NCI-H82 (cell line): Measurements from ENCODE around the gene ADH5.
A peak's percentile ranks its signal among the peaks of the same experiment; 100 is the strongest.
"Not testable (repeated sequence)": the region's sequence is repeated elsewhere in the genome, so short reads cannot be mapped to it uniquely, and the experiment has no call there.

Experiments
- DNase-seq: peaks from one replicate; lab custom pipeline; 2025; lab: John Stamatoyannopoulos, UW

ADH5 gene

DNA sequence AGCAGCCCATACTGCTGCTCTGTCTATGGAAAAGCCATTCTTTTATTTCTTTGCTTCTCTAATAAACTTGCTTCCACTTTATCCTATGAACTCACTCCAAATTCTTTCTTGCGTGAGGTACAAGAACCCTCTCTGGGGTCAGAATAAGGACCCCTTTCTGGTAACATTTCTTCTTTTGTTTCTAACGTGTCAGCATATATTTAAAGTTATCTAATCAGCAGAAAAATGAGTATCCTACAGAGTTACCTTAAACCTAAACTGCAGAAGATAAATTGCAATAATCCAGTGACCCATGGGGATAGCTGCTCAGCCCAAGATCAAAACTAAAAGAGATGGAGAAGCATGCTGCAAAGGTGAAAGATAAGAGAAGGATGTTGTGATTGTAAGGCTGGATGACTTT, 4.0 kb downstream of the ADH5 start:
- no peak for DNase-seq

DNA sequence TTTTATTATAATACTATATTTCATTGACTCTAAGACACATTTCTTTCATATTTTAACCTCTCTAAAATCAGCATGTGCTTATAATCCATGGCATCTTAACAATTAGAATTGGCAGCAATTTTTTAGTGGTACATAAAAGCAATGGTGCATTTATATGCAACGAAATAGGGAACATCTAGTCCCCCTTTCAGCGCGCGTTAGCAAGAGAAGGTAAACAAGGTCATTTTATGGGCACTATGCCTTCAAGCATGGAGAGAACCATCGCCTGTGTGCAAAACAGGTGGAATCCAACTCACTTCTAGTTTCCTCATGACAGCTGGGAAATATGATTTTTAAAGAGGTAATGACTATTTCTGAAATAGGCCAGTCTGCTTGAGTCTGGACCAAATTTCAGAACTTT, 6.4 kb downstream of the ADH5 start:
- no peak for DNase-seq

DNA sequence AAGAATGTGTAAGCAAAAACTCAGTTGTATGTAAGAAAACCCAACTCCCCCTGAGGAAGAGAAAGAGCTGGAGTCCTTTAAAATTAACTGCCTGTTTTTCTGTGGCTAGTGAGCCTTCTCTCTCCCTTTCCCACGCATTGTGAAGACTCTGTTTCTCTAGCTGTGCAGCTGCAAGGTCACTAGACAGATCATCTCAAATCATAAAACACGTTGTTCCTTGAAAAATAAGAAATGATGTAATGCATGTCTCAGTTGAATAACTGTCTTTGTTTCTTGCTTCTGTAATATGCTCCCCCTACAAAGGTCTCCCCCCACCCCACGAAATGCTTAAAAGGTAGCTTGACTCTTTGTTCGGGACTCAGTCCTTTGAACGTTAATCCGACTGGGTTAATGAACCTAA, 7.7 kb downstream of the ADH5 start:
- DNase-seq = not testable (repeated sequence)

DNA sequence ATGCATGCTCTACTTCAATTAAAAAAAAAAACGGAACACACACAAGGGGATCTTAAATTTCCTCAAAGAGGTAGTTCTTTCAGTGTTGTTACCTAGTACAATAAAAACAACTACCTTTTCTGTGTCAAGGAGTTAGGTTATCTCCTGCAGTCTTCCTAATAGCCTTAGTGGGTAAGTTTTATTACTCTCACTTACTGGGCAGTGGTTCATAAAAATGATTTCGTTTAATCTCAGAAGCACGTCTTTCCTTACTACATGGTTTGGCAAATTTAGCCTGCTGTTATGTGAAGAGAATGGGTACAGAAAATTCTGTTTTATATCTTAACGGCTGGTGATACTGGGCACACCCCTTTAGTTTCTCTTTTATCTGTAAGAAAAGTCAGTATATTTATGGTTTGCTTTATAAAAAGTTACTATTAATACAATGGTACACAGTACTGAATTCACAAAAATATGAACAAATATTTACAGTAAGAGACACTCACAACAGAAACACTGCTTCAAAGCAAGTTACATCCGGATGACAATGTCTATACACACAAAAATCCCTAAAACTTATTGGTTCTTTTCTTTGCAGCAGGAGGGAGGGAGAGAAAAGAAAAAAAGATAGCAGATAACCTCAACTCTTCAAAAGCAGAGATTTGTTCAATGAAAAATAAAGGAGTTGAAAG, 8.8 kb downstream of the ADH5 start:
- no peak for DNase-seq

DNA sequence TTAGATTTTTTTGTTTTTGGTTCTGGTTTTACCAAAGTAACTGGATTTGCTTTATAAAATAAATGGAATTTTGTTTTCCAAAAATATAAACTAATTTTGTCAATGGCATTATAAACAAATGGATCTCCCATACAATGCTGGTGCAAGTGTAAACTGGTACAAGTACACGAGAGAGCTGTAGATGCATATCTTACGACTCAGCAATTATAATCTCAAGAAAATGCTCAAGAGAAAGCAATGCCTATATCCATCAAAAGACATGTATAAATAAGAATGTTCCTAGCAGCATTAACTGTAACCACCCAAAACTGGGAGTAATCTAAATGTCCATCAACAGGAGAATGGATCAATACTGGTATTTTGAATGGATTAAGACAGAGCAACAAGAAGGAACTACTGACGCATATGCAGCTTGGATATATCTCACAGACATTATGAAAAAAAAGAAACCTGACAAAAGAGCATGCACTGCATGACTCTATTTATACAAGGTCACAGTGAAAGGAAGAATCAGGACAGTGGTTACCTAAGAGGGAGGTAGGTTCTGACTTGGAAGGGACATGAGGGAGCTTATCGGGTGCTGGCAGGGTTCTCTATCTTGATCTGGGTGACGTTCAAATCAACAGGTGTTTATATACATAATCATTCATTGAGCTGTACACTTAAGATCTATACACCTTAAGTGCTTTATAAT, 9.5 kb downstream of the ADH5 start:
- no peak for DNase-seq

DNA sequence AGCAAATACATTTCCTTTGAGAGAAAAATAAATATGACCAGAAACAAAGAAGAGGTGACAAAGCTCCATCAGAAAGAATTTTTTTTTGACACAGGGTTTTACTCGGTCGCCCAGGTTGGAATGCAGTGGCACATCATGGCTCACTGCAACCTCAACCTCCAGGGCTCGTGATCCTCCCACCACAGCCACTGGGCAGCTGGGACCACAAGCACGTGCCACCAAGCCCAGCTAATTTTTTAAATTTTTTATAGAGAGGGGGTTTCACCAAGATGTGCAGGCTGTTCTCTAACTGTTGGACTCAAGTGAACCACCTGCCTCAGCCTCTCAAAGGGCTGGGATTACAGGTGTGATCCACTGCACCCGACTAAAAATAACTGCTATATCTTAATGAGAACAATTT, 10.3 kb downstream of the ADH5 start:
- no peak for DNase-seq

DNA sequence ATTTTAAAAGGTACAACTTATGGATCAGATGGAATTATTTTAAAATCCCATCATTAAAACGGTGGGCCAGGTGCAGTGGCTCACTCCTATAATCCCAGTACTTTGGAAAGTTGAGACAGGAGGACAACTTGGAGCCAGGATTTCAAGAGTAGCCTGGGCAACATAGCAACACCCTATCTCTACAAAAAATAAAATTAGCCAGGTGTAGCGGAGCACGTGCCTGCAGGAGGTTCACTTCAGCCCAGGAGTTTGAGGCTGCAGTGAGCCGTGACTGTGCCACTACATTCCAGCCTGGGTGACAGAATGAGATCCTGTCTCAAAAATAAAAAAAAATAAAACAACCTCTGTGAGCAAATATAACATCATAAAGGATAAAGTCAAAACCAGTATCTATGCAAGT, 11.4 kb downstream of the ADH5 start:
- peak; percentile 42 for DNase-seq

DNA sequence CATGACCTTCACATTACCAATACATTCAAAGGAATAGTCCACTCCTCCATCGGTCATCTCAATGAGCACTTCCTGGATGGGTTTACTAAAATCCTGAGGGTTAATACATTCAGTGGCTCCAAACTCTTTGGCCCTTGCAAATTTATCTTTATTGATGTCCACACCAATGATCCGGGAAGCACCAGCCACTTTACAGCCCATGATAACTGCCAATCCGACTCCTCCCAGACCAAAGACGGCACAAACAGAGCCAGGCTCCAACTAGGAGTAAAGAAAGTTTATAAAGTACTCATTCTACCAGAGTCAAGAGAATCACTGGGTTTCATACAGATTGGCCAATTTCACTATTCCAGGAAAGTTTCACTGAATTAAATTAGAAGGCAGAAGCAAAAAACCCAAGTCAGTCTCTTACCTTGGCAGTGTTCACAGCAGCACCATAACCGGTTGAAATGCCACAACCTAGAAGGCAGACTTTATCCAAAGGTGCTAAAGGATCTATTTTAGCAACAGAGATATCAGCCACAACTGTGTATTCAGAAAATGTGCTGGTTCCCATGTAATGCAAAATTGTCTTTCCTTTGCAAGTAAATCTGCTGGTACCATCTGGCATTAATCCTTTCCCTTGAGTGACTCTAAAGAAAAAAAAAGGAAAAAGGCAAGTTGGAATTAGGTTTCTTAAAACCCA, 12.2 kb downstream of the ADH5 start:
- DNase-seq = peak; percentile 22

DNA sequence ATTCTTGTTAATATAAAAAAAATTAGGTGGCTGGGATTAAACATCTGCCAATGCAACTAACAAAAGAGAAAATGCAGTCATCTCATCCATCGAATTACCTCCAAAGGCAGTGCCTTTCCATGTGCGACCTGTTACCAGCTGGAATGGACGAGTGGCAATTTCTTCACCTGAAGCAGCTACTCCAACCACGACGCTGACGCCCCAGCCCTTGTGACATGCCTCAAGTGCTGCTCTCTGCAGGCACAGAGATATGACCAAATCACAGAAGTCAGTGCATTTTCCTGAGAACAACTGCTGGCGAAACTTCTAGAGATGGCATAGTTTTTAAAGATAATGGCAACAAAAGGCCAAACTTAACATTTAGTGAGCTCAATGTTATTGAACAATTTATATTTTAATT, 13.8 kb downstream of the ADH5 start:
- no peak for DNase-seq

DNA sequence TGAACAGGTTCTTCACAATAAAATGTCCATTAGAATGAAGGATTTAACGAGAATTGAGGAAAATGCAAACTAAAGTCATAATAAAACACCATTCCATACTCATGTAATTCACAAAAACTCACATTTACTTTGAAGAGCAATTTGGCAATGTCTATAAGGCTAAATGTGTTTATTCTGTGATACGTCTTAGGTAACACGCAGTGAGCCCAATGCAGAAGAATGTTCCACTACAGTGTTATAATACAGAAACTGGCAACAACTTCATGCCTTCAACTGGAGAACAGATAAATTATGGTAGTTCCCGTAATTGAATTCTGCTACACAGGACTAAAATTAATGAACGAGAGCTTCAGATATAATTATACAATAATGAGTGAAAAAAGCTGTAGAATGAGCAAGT, 17.4 kb downstream of the ADH5 start:
- DNase-seq = no peak

DNA sequence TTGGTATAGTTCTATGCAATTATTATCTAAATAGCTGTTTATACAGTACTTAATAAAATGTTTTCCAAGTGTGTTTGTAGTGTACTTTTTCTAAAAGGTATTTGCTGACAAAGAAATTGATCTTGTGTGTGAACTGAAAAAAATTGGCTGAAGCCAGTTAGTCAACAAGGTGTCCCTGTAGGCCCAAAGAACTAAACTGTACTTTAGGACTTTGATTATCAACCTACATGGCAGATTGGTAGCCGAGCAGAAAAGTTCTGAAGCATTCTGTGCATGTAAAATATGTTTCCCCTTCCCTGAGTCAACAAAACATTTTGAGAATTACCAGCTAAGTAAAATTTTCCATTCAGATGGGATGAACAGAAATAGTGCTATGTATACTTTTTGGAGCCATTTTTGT, 21.0 kb downstream of the ADH5 start:
- DNase-seq = no peak

DNA sequence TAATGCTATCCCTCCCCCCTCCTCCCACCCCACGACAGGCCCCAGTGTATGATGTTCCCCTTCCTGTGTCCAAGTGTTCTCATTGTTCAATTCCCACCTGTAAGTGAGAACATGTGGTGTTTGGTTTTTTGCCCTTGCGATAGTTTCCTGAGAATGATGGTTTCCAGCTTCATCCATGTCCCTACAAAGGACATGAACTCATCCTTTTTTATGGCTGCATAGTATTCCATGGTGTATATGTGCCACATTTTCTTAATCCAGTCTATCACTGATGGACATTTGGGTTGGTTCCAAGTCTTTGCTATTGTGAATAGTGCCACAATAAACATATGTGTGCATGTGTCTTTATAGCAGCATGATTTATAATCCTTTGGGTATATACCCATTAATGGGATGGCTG, 23.1 kb downstream of the ADH5 start:
- not testable (repeated sequence) for DNase-seq

DNA sequence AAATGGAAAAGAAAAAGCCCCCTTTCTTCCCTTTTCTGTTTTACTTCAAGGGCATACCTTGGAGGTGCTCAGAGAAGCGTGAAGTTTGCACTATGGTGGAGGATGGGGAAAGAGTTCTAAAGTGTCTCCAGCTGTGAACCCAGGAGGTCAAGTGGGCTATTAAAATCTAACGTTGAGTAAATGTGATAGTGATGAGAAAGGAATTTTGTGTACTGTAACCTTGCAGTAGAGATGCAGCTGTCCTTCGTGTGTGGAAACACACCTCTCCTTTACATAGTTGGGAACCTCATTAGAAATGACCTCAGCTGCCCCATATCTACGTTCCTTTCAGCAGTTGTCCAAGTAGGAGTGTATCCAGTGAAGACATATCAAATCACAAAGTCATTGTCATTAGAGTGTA, 26.5 kb downstream of the ADH5 start:
- no peak for DNase-seq

DNA sequence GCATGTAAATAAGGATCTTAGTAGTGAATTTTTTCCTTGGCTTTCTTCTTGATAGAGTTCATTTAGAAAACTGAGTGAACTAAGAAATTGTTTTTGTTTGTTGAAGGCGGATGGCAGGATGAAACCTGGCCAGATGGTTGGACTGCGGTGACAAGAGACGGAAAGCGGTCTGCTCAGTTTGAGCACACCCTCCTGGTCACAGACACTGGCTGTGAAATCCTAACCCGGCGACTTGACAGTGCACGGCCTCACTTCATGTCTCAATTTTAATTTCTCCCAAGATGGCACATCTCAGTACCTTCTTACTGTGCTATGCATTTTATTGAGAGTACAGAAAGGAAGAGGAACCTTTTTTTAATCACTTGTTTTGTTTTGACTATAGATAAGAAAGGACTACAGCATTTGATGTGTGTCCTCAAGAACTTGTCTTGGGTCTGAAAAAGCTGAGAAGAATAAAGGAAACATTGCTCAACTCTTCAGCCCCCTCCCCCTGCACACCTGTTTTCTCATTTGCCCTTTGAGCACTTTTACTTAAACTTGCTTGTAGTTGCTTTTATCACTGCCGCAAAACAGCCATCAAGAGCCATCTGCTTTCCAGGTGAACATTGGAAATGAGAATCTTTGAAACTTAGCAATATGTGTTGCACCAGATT, 27.4 kb downstream of the ADH5 start:
- DNase-seq = no peak

DNA sequence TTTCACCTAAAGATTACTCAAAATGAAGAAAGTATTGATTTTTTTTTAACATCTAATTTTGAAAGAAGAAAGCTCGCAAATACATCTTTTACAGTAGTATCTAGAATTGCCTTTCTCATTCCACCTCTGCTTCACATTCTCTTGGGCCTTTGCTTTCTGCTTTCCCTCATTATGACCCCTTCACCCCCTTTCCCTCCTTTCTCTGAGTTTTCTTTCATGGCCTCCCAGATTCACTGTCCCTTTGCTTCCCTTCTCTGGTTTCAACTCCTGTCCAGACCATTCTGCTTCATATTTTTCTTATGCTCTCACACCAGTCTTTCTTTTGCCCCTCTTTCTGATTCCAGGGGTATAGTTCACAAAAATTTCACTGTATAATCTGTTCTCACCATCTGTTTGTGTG, 29.0 kb downstream of the ADH5 start:
- DNase-seq = no peak

DNA sequence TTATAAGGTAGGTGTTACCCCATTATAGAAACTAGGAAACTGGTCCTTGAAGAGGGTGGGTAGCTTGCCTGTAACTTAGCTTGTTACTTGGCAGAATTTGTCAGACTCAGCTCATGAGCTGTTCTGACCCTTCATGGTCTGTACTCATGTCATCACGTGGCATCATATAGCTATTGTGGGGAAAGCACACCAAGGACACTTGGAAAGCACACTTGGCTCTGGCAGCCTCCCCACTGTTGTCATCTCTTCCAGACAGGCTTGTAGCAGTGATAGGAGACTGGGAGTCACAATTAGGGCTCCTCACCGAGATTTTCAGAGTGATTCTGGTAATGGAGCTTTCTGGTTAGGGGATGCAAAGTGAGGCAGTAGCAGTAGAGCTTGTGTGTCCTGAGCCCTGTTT, 30.4 kb downstream of the ADH5 start:
- DNase-seq = no peak

DNA sequence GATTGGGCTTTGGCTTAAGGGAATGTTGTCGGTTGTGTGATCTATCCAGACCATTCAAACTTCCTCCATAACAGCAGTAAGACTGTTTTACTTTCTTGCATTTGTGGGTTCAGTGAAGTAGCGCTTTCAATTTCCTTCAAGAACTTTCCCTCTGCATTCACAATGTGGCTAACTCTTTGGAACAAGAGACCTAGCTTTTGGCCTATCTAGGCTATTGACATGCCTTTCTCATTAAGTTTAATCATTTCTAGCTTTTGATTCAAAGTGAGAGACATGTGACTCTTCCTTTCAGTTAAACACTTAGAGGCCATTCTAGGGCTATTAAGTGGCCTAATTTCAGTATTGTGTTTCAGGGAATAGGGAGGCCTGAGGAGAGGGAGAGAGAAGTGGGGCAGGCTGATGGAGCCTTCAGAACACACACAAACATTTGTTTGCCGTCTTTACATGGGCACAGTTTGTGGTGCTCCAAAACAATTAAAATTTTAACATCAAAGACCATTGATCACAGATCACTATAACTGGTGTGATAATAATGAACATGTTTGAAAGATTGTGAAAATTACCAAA, 34.1 kb downstream of the ADH5 start:
- no peak for DNase-seq

DNA sequence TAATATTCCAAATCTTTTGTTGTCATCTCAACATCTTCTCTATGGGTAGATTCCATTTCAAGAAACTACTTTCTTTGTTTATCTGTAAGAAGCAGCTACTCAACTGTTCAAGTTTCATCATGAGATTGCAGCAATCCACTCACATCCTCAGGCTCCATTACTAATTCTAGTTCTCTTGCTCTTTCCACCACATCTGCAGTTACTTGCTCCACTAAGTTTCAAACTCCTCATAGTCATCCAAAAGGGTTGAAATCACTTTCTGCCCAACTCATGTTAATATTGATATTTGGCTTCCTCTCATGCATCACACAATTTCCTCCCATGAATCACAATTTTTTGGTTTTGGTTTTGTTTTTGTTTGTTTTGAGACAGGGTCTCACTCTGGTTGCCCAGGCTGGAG, 35.7 kb downstream of the ADH5 start:
- no peak for DNase-seq

DNA sequence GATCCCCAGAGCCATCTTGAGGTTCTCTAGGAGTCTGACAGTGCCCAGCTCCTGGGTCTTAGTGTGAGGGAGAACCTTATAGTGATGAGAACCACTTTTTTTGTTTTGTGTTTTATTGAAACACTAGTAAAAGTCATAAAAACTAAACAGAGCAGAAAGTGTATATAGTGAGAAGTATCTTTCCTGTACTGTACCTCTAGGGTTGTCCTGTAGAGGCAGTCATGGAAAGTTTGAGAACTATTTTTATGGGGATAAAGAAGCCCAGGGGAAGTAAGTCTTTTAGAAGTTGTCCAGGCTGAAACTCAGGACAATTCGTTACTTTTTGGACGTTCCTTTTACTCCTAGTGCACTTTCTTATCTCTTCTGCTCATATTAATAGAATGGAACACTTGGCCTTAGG, 40.9 kb downstream of the ADH5 start:
- DNase-seq = no peak

DNA sequence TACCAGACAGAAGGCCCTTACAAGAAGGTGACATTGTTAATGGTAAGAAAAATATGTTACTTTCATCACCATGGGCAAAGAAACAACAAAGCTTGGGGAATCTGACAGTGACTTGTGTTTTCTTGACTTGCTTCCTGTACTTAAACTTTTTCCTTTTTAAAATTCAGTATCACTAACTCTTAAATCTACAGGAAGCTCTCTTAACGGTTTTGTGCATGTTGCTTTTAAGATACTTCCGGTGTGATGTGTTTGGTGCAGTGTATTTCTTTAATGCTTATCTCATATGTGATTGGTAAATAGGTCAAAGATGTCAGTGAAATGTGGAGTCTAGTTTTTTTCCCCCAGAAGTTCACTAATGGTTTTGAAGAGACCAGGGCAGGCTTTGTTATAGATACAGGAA, 45.2 kb downstream of the ADH5 start:
- DNase-seq = no peak

DNA sequence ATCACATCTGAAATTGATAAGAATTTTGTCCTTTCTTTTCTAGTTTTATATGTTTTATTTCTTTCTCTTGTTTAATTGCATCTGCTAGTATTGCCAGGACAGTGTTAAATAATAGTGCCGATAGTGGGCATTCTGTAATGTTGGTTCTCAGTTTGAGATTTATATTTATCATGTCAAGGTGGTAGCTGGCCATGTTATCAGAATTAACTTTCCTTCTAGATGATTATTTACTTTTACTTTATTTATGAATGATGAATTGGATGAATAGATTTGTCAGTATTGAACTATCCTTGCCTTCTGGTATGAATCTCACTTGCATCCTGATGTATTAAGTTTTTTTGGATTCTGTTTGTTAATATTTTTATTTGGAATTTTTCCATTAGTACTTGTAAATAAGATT, 50.4 kb downstream of the ADH5 start:
- DNase-seq = no peak

DNA sequence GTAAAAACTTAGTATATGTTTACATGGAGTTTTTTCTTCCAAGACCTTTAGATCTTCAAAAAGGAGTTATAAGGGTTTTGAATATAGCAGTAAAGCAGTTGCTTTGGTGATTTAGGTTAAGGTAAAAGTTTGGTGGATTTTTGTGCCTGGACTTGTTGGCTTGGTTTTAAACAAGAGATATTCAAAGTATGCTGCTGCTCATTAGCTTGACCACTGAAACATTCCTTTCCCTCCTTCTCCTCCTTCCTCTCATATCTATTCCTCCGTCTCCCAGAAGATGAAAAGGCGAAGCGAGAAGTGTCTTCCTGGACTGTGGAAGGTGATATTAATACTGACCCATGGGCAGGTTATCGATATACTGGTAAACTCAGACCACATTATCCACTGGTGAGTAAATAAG, 54.6 kb downstream of the ADH5 start:
- no peak for DNase-seq

DNA sequence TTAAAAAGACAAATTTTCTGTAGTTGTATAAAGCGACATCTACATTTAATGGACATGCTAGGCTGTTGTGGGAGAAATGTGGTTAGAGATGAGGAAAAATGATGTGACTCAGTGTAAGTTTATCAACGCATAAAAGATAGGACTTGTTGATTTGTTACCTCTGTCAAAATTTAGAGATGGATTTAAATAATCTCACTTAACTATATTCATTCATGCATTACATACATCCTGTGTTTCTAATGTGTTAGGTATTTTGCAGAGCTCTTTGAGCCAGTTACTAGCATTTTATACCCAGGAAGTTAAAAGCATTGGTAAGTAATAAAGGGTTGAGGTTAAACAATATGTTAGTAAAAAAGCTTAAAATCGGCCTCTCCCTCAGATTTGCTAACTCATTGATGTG, 58.7 kb downstream of the ADH5 start:
- no peak for DNase-seq
